ENCODE data around the gene MIPEP. TPM values are rescaled to one million over a fixed set of nuclear protein-coding genes. Genes with fewer than 3 reads are reported as not detected.
"Not testable (repeated sequence)": the region's sequence is repeated elsewhere in the genome, so short reads cannot be mapped to it uniquely, and the experiment has no call there.

MIPEP gene
- total RNA-seq, 2 donors from 2014 or later: 4.0 to 14.6 TPM

DNA sequence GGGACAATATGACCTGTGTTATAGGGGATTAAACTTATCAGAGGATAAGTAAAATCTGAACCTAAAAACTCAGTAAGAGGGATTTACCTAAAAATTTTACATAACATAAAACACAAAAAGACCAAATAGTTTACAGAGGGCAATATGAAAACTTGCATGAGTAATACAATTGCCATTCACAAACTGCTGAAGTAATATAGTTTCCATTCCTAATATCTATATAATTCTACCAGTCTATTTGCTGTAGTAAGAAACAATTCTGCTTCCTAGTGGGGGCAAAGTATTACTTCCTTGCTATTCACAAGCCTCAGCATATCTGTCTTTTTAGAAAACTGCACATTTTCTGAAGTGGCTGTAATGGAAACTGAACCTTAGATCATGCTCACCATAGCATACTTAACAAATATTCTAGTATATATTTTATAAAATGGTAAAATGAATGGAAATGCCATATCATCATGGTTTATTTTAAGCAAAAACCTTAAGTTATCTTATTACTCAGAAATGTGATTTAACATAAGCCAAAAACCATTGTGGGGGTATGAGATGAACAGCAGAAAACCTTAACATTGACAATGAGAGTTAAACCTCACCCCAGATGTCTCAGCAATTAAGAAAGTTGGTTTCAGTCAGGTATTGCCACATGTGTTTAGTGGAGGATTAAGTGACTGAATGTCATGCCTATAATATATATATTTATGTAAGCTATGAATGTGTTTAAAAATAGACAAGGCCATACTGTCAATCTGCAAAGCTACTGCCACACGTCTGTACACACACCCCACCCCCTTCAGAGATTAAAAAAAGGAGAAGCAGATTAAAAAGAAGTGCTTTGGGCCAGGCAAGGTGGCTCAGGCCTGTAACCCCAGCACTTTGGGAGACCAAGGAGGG, 136.8 kb downstream of the MIPEP start:
- no peaks in the 10 kb centered on the region for H3K27me3 Mint-ChIP-seq
- ATAC-seq (replicated peaks): peak; percentile 71

DNA sequence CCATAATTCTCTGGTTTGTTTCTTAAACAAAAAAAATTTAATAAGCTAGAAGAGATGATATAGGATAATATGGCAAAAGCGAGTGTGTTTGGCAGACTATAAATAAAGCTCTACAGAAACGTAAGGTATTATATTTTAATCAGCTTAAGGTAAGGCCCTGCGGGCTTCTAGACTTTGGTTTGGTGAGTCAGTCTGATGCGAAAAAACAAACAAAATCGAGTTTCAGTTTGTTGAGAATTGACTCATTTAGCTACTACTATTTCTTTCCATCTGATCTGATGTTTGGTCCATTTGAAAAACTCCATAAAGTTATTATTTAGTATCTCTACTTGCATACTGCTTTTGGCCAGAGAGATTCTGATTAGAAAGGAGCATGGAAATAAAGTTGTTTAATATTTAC, 138.0 kb downstream of the MIPEP start:
- H3K4me1 Mint-ChIP-seq: peaks cover 40% of the 10 kb centered on the region
- H3K4me3 Mint-ChIP-seq: peak overlapping the region; percentile 52
- H3K27ac Mint-ChIP-seq: peak overlapping the region; percentile 91
- no peaks in the 10 kb centered on the region for H3K36me3 Mint-ChIP-seq (ENCODE audit: low read depth)
- no peaks in the 10 kb centered on the region for H3K9me3 Mint-ChIP-seq
- ATAC-seq (replicated peaks): peak; percentile 59
- H3K27me3 Mint-ChIP-seq: no peaks in the 10 kb centered on the region

More for the DNA sequence above, 136.8 kb downstream of the MIPEP start:
- Mint-ChIP-seq H3K4me3 (no peak overlapping the region), H3K9me3 (no peaks in the 10 kb centered on the region), H3K27ac (peak overlapping the region; percentile 91), H3K36me3 (ENCODE audit: low read depth) (no peaks in the 10 kb centered on the region), H3K4me1 (peaks cover 36% of the 10 kb centered on the region)

DNA sequence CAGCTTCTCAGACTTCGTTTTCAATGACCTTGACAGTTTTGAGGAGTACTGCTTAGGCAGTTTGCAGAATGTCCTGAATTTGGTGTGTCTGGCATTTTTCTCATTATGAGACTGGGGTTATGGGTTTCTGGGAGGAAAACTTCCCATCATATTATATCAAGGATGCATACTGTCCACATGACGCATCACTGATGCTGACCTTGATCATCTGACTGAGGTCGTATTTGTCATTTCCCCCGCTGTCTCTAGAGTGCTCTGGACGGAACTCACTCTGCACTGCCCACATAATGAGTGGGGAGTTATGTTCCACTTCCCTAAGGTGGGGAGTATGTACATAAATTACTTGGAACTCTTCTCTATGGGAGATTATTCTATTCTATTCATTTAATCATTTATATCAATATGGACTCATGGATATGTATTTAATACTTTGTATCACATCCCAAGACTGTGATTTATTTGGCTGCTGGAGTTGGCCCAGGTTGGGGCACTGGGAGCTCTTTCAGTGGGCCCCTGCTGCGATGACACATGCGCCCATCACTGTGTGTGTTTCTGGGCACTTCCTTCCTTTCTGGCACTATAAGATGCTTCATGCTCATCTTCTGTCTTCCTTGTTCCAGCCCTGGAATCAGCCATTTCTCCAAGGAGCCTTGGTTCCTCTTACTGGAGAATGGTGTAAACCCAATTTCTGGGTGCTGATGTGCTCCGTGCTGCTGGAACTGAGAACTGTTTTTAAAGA, 138.6 kb downstream of the MIPEP start:
- no peaks in the 10 kb centered on the region for H3K36me3 Mint-ChIP-seq (ENCODE audit: low read depth)
- H3K27ac Mint-ChIP-seq: peak overlapping the region; percentile 91
- H3K9me3 Mint-ChIP-seq: no peaks in the 10 kb centered on the region
- H3K4me3 Mint-ChIP-seq: peak overlapping the region; percentile 52
- H3K4me1 Mint-ChIP-seq: peaks cover 40% of the 10 kb centered on the region
- H3K27me3 Mint-ChIP-seq: no peaks in the 10 kb centered on the region
- ATAC-seq (replicated peaks): peak; percentile 53

DNA sequence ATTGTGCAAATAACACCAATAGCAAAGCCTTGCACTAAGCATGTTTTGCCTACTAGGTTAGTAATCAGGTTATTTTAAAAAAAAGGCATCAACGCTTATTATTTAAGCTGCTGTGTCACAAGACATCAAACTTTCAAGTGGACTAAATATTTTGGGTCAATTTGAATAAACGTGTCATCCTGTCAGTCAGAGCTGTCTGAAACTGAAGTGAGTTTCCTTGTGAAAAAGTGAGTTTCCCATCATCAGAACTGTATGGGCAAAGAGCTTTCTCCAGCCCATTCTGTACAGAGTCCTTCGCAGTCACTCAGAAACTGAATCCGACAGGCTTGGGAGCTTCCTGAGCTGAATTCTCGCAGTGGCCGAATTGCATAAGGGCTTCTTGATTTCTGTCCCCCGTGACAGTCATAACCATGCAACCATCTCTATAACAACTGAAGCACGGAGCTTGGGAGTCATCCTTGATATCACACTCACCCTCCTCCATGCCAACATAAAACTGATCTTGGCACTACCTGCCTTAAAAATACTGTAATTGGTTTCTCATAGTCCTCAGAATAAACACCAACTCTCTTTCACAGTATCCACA, 139.8 kb downstream of the MIPEP start:
- H3K4me1 Mint-ChIP-seq: peaks cover 33% of the 10 kb centered on the region
- H3K4me3 Mint-ChIP-seq: no peak overlapping the region
- H3K36me3 Mint-ChIP-seq (ENCODE audit: low read depth): no peaks in the 10 kb centered on the region
- H3K27me3 Mint-ChIP-seq: no peaks in the 10 kb centered on the region
- H3K9me3 Mint-ChIP-seq: no peaks in the 10 kb centered on the region
- H3K27ac Mint-ChIP-seq: no peak overlapping the region
- ATAC-seq (replicated peaks): no peak

DNA sequence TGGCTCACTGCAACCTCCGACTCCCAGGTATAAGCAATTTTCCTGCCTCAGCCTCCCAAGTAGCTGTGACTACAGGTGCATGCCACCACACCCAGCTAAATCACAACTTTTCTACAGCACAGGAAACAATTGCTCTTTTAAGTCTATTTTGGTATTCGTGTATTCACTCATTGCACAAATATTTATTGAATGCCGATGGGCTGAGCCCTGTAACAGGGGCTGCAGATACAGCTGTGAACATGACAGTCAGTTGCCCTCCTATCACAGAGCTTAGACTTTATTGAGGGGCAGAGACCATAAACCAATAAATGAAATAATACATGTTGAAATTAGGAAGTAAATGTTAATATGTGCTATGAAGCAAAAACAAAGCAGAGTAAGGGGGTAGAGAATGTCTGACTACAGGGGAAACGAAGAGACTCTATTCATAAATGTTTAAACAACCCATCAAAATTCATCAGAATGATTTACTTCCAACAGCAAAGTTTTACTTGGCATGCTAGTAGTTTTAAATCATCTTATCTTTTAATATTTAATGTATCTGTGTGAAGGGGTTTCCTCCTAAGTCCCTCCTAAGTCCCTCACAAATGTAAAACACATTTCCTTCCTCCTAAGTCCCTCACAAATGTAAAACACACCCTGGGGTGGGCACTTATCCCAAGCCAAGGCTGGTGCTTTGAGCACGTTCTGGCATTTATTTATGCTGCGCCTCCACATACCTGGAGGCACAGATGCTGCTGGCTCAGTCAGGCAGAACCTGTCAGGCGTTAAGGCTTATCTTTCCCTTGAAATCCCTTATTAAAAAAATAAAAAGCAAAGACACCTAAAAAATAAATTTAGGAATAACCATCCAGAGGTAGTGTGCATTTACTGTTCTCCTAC, 140.8 kb downstream of the MIPEP start:
- Mint-ChIP-seq H3K36me3 (ENCODE audit: low read depth) (no peaks in the 10 kb centered on the region), H3K4me1 (peaks cover 38% of the 10 kb centered on the region), H3K4me3 (no peak overlapping the region), H3K27me3 (no peaks in the 10 kb centered on the region), H3K9me3 (no peaks in the 10 kb centered on the region), H3K27ac (peak overlapping the region; percentile 49)
- no peak for ATAC-seq (replicated peaks)

DNA sequence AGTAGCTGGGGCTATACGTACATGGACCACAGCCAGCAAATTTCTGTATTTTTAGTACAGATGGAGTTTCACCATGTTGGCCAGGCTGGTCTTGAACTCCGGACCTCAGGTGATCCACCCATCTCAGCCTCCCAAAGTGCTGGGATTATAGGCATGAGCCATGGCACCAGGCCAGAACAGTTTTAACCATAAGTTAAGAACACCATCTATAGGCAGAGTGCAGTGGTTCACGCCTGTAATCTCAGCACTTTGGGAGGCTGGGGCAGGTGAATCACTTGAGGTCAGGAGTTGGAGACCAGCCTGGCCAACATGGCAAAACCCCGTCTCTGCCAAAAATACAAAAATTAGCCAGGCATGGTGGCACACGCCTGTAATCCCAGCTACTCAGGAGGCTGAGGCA, 143.1 kb downstream of the MIPEP start:
- H3K4me1 Mint-ChIP-seq: peaks cover 35% of the 10 kb centered on the region
- ATAC-seq (replicated peaks); H3K36me3 Mint-ChIP-seq (ENCODE audit: low read depth); H3K9me3 Mint-ChIP-seq; H3K27me3 Mint-ChIP-seq; H3K4me3 Mint-ChIP-seq; H3K27ac Mint-ChIP-seq: not testable (repeated sequence)

DNA sequence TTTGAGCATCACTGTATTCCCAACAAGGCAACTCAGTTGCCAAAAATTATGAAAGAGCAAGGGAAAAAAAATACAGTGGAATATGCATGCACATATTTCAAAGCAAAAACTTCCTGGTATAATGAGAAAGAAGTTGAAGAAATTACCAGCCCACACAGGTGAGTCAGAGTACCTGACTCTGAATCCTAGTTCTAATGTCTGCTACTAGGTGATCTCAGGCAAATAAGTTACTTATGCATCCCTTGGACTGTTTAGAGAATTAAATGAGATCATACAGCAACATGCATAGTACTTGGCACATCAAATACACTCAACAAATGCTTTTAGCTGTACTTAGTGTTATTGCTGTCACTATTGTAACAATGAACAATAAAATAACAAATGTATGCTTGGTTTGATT, 144.9 kb downstream of the MIPEP start:
- Mint-ChIP-seq H3K36me3 (ENCODE audit: low read depth) (no peaks in the 10 kb centered on the region), H3K4me3 (peak overlapping the region; percentile 51), H3K4me1 (peaks cover 25% of the 10 kb centered on the region), H3K9me3 (no peaks in the 10 kb centered on the region), H3K27ac (no peak overlapping the region), H3K27me3 (no peaks in the 10 kb centered on the region)
- ATAC-seq (replicated peaks): peak; percentile 58

DNA sequence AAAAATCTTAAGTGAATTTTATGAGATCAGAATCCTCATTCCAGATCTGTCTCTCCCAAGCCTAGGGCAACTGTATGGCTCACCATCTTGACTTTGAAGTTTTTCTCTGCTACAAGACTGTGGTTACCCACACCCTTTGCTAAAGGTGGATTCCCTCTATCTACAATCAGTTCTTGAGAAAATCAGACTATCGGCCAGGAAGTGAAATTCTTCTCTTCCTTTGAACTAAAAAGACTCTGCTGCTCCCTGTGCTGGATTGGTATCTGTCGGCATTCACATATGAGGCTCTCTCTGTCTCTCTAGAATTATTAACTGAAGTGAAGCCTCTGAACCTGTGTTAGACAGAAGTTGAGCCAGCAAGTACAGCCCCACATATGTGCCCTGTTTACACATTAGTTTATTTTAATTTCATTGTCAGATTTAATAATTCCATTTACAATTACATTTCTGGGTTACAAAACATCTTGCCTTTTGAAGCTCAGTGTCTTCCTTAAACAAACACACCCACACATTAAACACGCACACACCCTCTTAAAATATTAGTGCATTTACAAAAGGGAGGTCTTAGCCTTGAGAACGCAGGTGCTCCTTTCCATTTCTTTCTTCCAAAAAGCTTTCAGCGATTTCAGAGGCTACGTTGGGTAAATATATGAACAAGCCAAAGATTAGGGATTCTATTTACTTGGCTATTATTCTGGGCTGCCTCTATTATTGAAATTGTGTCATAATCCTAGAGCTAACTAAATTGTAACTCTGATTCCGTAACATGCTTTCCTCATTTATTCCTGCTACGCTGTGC, 145.7 kb downstream of the MIPEP start:
- ATAC-seq (replicated peaks): peak; percentile 99
- Mint-ChIP-seq H3K27me3 (no peaks in the 10 kb centered on the region), H3K4me1 (peaks cover 25% of the 10 kb centered on the region), H3K9me3 (no peaks in the 10 kb centered on the region), H3K4me3 (peak overlapping the region; percentile 51), H3K36me3 (ENCODE audit: low read depth) (no peaks in the 10 kb centered on the region), H3K27ac (peak overlapping the region; percentile 16)

DNA sequence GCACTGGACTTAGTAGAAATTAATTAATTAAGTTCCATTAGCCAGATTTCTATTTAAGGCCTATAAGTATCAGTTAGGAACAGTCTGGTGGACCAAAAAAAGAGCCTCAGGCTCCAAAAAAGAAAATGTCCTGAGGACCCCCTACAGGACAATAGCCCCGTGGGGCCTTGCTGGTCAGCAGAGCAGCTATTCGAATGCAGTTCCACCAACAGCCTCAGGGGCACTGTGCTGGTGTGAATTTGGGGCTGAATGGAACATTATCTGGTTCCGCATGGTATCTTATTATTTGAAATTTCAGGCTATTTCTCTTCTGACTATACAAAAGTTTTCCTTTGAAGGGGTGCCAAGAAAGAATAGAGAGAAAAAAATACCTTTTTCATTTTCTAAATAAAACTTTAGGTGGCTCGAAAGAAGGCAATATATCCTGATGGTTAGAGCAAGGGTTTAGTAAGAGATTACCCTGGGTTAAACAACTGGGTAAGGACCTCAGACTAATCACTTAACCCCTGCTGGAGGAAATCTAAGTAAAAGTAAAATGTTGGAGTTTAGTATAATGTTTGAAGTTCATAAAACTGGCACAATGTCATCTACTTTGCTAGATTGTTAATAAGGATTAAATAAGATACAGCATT, 147.2 kb downstream of the MIPEP start:
- Mint-ChIP-seq H3K4me1 (peaks cover 22% of the 10 kb centered on the region), H3K4me3 (no peak overlapping the region), H3K9me3 (no peaks in the 10 kb centered on the region), H3K36me3 (ENCODE audit: low read depth) (no peaks in the 10 kb centered on the region), H3K27ac (no peak overlapping the region), H3K27me3 (no peaks in the 10 kb centered on the region)
- no peak for ATAC-seq (replicated peaks)

DNA sequence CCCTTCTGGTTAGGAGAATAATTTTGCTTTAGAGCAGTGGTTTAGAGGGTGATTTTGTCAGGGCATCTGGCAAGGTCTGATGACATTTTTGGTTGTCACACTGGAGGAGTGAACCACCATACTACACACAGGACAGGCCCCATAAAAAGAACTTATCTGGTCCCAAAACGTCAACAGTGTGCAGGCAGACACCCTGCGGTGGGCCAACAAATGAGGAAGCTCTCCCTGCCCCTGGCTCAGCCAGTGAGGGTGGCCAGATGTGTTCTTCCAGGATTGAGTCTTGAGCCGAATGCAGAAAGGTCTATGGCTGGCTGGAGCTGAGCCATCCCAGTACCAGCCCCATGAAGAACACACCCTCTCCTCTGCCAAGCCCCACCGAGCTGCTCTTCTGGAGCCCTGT, 149.2 kb downstream of the MIPEP start:
- peaks cover 22% of the 10 kb centered on the region for H3K4me1 Mint-ChIP-seq

DNA sequence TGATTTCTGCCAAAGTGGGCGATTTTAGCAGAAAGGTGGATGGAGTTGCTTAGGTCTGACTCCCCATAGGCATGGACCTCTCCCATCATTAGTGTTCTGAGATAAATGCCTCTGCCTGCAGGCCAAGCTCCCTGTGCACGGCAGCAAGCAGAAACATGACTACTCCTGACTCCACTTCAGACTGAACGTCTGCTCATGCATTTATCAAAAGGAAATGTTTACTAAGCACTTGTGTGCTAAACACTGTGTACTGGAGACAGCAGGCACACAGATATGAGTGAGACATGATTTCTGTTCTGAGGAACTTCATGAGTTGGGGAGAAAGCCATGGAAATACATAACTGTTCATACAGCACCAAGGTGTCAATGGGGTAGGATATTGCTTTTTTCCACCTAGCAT, 149.6 kb downstream of the MIPEP start:
- no peak overlapping the region for H3K27ac Mint-ChIP-seq
- no peaks in the 10 kb centered on the region for H3K9me3 Mint-ChIP-seq
- no peak for ATAC-seq (replicated peaks)

More for the DNA sequence above, 149.2 kb downstream of the MIPEP start:
- Mint-ChIP-seq H3K27me3 (no peaks in the 10 kb centered on the region), H3K9me3 (no peaks in the 10 kb centered on the region), H3K27ac (no peak overlapping the region), H3K4me3 (no peak overlapping the region), H3K36me3 (ENCODE audit: low read depth) (no peaks in the 10 kb centered on the region)
- no peak for ATAC-seq (replicated peaks)

DNA sequence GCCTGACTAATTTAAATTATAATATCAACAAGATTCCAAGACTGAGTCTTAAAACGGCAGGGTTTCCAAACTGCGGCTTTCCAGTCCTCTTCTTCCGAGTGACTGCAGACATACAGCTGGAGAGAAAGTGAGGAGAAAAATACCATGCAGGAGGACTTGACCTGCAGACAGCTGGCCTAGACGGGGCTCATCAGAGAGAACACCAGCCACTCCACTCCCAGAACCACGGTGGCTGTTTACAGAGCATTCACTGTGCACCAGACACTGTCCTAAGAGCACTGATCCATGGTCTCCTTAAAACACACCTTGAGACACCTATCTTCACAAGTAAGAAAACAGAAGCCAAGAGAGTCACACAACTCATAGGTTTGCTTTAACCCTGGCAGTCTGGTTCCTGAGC, 152.7 kb downstream of the MIPEP start:
- Mint-ChIP-seq H3K27ac (no peak overlapping the region), H3K27me3 (no peaks in the 10 kb centered on the region), H3K9me3 (no peaks in the 10 kb centered on the region), H3K4me1 (peaks cover 3% of the 10 kb centered on the region), H3K36me3 (ENCODE audit: low read depth) (no peaks in the 10 kb centered on the region), H3K4me3 (no peak overlapping the region)
- ATAC-seq (replicated peaks): no peak

More for the DNA sequence above, 149.6 kb downstream of the MIPEP start:
- Mint-ChIP-seq H3K4me3 (no peak overlapping the region), H3K27me3 (no peaks in the 10 kb centered on the region), H3K36me3 (ENCODE audit: low read depth) (no peaks in the 10 kb centered on the region), H3K4me1 (peaks cover 22% of the 10 kb centered on the region)

DNA sequence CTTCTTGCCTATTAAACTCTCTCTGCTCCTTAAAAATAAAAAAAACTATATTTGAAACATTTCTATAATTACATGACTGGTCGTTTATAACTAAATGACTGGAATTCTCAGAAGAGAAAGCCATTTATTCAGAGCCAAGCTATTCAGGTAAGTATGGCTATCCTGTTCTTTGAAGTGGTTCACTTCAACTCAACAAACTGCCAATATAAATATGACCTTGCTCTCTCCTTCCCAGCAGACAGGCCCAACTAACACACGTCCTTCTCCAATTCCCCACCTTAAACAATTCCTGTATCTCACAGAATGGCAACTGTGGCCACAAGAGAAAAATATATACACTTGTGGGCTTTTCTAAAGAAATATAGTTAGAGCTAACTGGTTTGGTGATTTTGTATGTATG, 153.9 kb downstream of the MIPEP start:
- no peaks in the 10 kb centered on the region for H3K36me3 Mint-ChIP-seq (ENCODE audit: low read depth)
- H3K9me3 Mint-ChIP-seq: no peaks in the 10 kb centered on the region

More for the DNA sequence above, 153.9 kb downstream of the MIPEP start:
- H3K27ac Mint-ChIP-seq: no peak overlapping the region
- H3K4me1 Mint-ChIP-seq: no peaks in the 10 kb centered on the region
- no peak overlapping the region for H3K4me3 Mint-ChIP-seq
- no peaks in the 10 kb centered on the region for H3K27me3 Mint-ChIP-seq
- ATAC-seq (replicated peaks): no peak

All from activated T-helper 17 cell treated with anti-CD3 and anti-CD28 coated beads, Interleukin-2, amount 50 U/mL, for 72 hours (primary cell).